Liver (tissue), 3 donors: Measurements from ENCODE around the gene STK39.

Source experiments
- ATF3 ChIP-seq: IDR thresholded peaks from 2 replicates; pipeline ENCODE4 v1.6.1; 2016; ENCODE audit warnings: antibody characterized with exemption
- CTCF ChIP-seq: fragments of 150-350 bp; IDR thresholded peaks from 2 replicates; pipeline ENCODE4 v1.5.1; 2017; ENCODE audit warnings: improper control_type of control experiment, low read depth, low read length; ENCODE audit not compliant: missing input control
- EGR1 ChIP-seq, 2 donors: IDR thresholded peaks; 2 replicates each; pipeline ENCODE4 v1.6.1; 2016 to 2018; ENCODE audit warnings: antibody characterized with exemption in 2 of 2, low read depth in 2 of 2
- MAX ChIP-seq: IDR thresholded peaks from 2 replicates; pipeline ENCODE4 v1.6.1; 2016; ENCODE audit warnings: antibody characterized with exemption
- NR2F2 ChIP-seq: IDR thresholded peaks from 2 replicates; pipeline ENCODE4 v1.6.1; 2016; ENCODE audit warnings: antibody characterized with exemption
- TAF1 ChIP-seq: conservative IDR thresholded peaks from 2 replicates; pipeline ENCODE4 v1.6.1; 2016; ENCODE audit warnings: antibody characterized with exemption, mild to moderate bottlenecking
- donor health status: healthy.
- donor health status: healthy.

GRCh38 chr2:168241746-168242145, 5.6 kb downstream of the STK39 start:
- TF ChIP-seq NR2F2 (no peak), MAX (no peak), CTCF (no peak), TAF1 (no peak), ATF3 (no peak), EGR1 (IDR thresholded peaks at IDR 0.05; ENCODE audit: low read depth in 2 of 2) (no peak)
